ENCODE data around the gene SHKBP1. TPM values are rescaled to one million over a fixed set of nuclear protein-coding genes. Genes with fewer than 3 reads are reported as not detected.

The SHKBP1 gene
- total and polyA plus RNA-seq, 2 experiments from 2014 or later = 63.6 to 83.4 TPM

- Histone ChIP-seq H3K4me3 (no peak overlapping the region), H3K36me3 (no peaks in the 10 kb centered on the region), H3K9me3 (ENCODE audit: low read depth) (no peaks in the 10 kb centered on the region), H3K27me3 (peaks cover 7% of the 10 kb centered on the region), H3K27ac (no peak overlapping the region), H3K4me1 (ENCODE audit: low read depth) (peaks cover 14% of the 10 kb centered on the region)
- no peak for DNase-seq (ENCODE audit: low read depth in 1 of 2, low spot score in 1 of 2)
- TF ChIP-seq CTCF (IDR thresholded peaks at IDR 0.05; ENCODE audit: low read depth, low read length) = no peak
Observed at GRCh38 chr19:40639638-40639982, 62.9 kb downstream of the SHKBP1 start.

GRCh38 chr19:40640744-40641143 lies 64.1 kb downstream of the SHKBP1 start:
- Histone ChIP-seq H3K27me3 (peaks cover 5% of the 10 kb centered on the region), H3K4me3 (no peak overlapping the region), H3K9me3 (ENCODE audit: low read depth) (no peaks in the 10 kb centered on the region), H3K4me1 (ENCODE audit: low read depth) (peaks cover 14% of the 10 kb centered on the region), H3K27ac (peak overlapping the region; percentile 77), H3K36me3 (no peaks in the 10 kb centered on the region)
- TF ChIP-seq CTCF (IDR thresholded peaks at IDR 0.05; ENCODE audit: low read depth, low read length) = no peak
- peak in 1 of 2 donors; percentile 44 for DNase-seq (ENCODE audit: low read depth in 1 of 2, low spot score in 1 of 2)

Other genes with a start within 250 kb of the SHKBP1 start
- 16.4 and 35.7 TPM in 2 replicates for gene C19orf47, start 228.5 kb upstream of the SHKBP1 start, total RNA-seq
- 20.3 and 21.2 TPM in 2 replicates for gene C19orf47, start 228.5 kb upstream of the SHKBP1 start, polyA plus RNA-seq
- 833 and 875 TPM in 2 replicates for gene PLD3, start 228.2 kb upstream of the SHKBP1 start, total RNA-seq
- gene PLD3, start 228.2 kb upstream of the SHKBP1 start, polyA plus RNA-seq = 827 and 866 TPM in 2 replicates
- 0.12 and 0.18 TPM in 2 replicates for gene HIPK4, start 186.7 kb upstream of the SHKBP1 start, total RNA-seq
- 0.14 and 1.7 TPM in 2 replicates for gene HIPK4, start 186.7 kb upstream of the SHKBP1 start, polyA plus RNA-seq
- 4.3 and 9.1 TPM in 2 replicates for gene PRX, start 163.5 kb upstream of the SHKBP1 start, total RNA-seq
- gene PRX, start 163.5 kb upstream of the SHKBP1 start, polyA plus RNA-seq = 2.3 and 4.1 TPM in 2 replicates
- 14.4 and 18.8 TPM in 2 replicates for gene SERTAD1, start 150.9 kb upstream of the SHKBP1 start, total RNA-seq
- gene SERTAD1, start 150.9 kb upstream of the SHKBP1 start, polyA plus RNA-seq = 18.2 and 19.5 TPM in 2 replicates
- gene SERTAD3, start 132.5 kb upstream of the SHKBP1 start, total RNA-seq = 44.4 and 58.6 TPM in 2 replicates
- gene SERTAD3, start 132.5 kb upstream of the SHKBP1 start, polyA plus RNA-seq = 66.2 and 73.8 TPM in 2 replicates
- gene BLVRB, start 111.1 kb upstream of the SHKBP1 start, total RNA-seq = 56.7 and 93.8 TPM in 2 replicates
- 61.5 and 77.0 TPM in 2 replicates for gene BLVRB, start 111.1 kb upstream of the SHKBP1 start, polyA plus RNA-seq
- gene SPTBN4, start 109.9 kb upstream of the SHKBP1 start, total RNA-seq = 2.3 and 5.5 TPM in 2 replicates
- gene SPTBN4, start 109.9 kb upstream of the SHKBP1 start, polyA plus RNA-seq = 0.32 and 4.6 TPM in 2 replicates
- 85.3 and 203 TPM in 2 replicates for gene LTBP4, start 24.5 kb downstream of the SHKBP1 start, total RNA-seq
- gene LTBP4, start 24.5 kb downstream of the SHKBP1 start, polyA plus RNA-seq = 158 and 255 TPM in 2 replicates
- gene NUMBL, start 113.8 kb downstream of the SHKBP1 start, total RNA-seq = 17.1 and 21.7 TPM in 2 replicates
- gene NUMBL, start 113.8 kb downstream of the SHKBP1 start, polyA plus RNA-seq = 12.6 and 13.8 TPM in 2 replicates
- 82.5 and 90.1 TPM in 2 replicates for gene COQ8B, start 140.0 kb downstream of the SHKBP1 start, total RNA-seq
- 62.6 and 90.6 TPM in 2 replicates for gene COQ8B, start 140.0 kb downstream of the SHKBP1 start, polyA plus RNA-seq
- gene ITPKC, start 140.2 kb downstream of the SHKBP1 start, total RNA-seq = 19.1 and 19.4 TPM in 2 replicates
- 12.5 and 15.4 TPM in 2 replicates for gene ITPKC, start 140.2 kb downstream of the SHKBP1 start, polyA plus RNA-seq
- gene ACTMAP, start 173.6 kb downstream of the SHKBP1 start, total RNA-seq = 7.6 and 9.6 TPM in 2 replicates
- 30.4 and 40.0 TPM in 2 replicates for gene ACTMAP, start 173.6 kb downstream of the SHKBP1 start, polyA plus RNA-seq
- gene SNRPA, start 174.3 kb downstream of the SHKBP1 start, total RNA-seq = 158 and 230 TPM in 2 replicates
- gene SNRPA, start 174.3 kb downstream of the SHKBP1 start, polyA plus RNA-seq = 145 and 155 TPM in 2 replicates
- gene MIA, start 198.6 kb downstream of the SHKBP1 start, total RNA-seq = not detected in 2 replicates
- not detected in 2 replicates for gene MIA, start 198.6 kb downstream of the SHKBP1 start, polyA plus RNA-seq
- gene RAB4B, start 201.4 kb downstream of the SHKBP1 start, total RNA-seq = 15.8 and 21.8 TPM in 2 replicates
- 21.3 and 38.9 TPM in 2 replicates for gene RAB4B, start 201.4 kb downstream of the SHKBP1 start, polyA plus RNA-seq
- 99.5 and 109 TPM in 2 replicates for gene EGLN2, start 222.3 kb downstream of the SHKBP1 start, total RNA-seq
- 96.4 and 122 TPM in 2 replicates for gene EGLN2, start 222.3 kb downstream of the SHKBP1 start, polyA plus RNA-seq

Data from cardiac muscle cell (in vitro differentiated cells and primary cell).